Neural cell (in vitro differentiated cells): ENCODE measurements around the gene B3GALT4. TPM values are rescaled to one million over a fixed set of nuclear protein-coding genes. Genes with fewer than 3 reads are reported as not detected.

ENCODE experiments used
- H2AFZ ChIP-seq: fragments of 200-600, 300-800 bp; sonication (generic), shearing (Covaris generic); 2 replicates; pipeline ENCODE4 v1.6.0; 2014; ENCODE audit warnings: low read depth, mild to moderate bottlenecking, antibody characterized with exemption, low read length, moderate library complexity
- H3F3A ChIP-seq: fragments of 200-600 bp; shearing (Covaris generic); 2 replicates; pipeline ENCODE4 v1.6.1; 2016; ENCODE audit warnings: mild to moderate bottlenecking, moderate library complexity, mixed read lengths, antibody characterized with exemption, low read length; ENCODE audit not compliant: insufficient read depth, poor library complexity, severe bottlenecking
- H3K27ac ChIP-seq: fragments of 200-600, 300-800 bp; sonication (generic), shearing (Covaris generic); 2 replicates; pipeline ENCODE4 v1.5.1; 2014; ENCODE audit warnings: mild to moderate bottlenecking, low read length, moderate library complexity
- H3K27me3 ChIP-seq: fragments of 300-800, 200-600 bp; sonication (generic), shearing (Covaris generic); 2 replicates; pipeline ENCODE4 v1.6.0; 2014; ENCODE audit warnings: mild to moderate bottlenecking, low read depth, low read length, moderate library complexity; ENCODE audit not compliant: insufficient read depth
- H3K36me3 ChIP-seq: fragments of 300-800, 200-600 bp; sonication (generic), shearing (Covaris generic); 2 replicates; pipeline ENCODE4 v1.5.1; 2014; ENCODE audit warnings: mild to moderate bottlenecking, antibody characterized with exemption, low read length, moderate library complexity; ENCODE audit not compliant: insufficient read depth
- H3K4me2 ChIP-seq: fragments of 300-800, 200-600 bp; sonication (generic), shearing (Covaris generic); 2 replicates; pipeline ENCODE4 v1.6.0; 2014; ENCODE audit warnings: mild to moderate bottlenecking, low read length
- H3K4me3 ChIP-seq: fragments of 300-800, 200-600 bp; sonication (generic), shearing (Covaris generic); 2 replicates; pipeline ENCODE4 v1.5.1; 2014; ENCODE audit warnings: mild to moderate bottlenecking, low read length, moderate library complexity
- H3K79me2 ChIP-seq: fragments of 200-600 bp; shearing (Covaris generic); replicated peaks from 2 replicates; pipeline ENCODE4 v1.6.0; 2014; ENCODE audit warnings: mild to moderate bottlenecking, low read length, moderate library complexity; ENCODE audit not compliant: insufficient read depth
- H3K9ac ChIP-seq: fragments of 300-800, 200-600 bp; sonication (generic), shearing (Covaris generic); 2 replicates; pipeline ENCODE4 v1.6.1; 2016; ENCODE audit warnings: mild to moderate bottlenecking, low read length, mixed read lengths
- H3K9me2 ChIP-seq: fragments of 200-600 bp; shearing (Covaris generic); 2 replicates; pipeline ENCODE4 v1.6.1; 2016; ENCODE audit warnings: mild to moderate bottlenecking, low read length, mixed read lengths; ENCODE audit not compliant: insufficient read depth
- H3K9me3 ChIP-seq: fragments of 200-600, 300-800 bp; sonication (generic), shearing (Covaris generic); 2 replicates; pipeline ENCODE4 v1.6.1; 2016; ENCODE audit warnings: mild to moderate bottlenecking, mixed run types, low read length, moderate library complexity, mixed read lengths
- H4K20me1 ChIP-seq: fragments of 200-600 bp; shearing (Covaris generic); 2 replicates; pipeline ENCODE4 v1.6.1; 2016; ENCODE audit warnings: mild to moderate bottlenecking, mixed run types; ENCODE audit not compliant: insufficient read depth
- CTCF ChIP-seq: fragments of 450-650 bp; IDR thresholded peaks from 2 replicates; pipeline ENCODE4 v1.5.1; 2014; ENCODE audit warnings: antibody characterized with exemption, mild to moderate bottlenecking, moderate library complexity; ENCODE audit not compliant: poor library complexity, severe bottlenecking
- EP300 ChIP-seq: fragments of 450-650 bp; conservative IDR thresholded peaks from 2 replicates; pipeline ENCODE4 v1.6.1; 2014; ENCODE audit warnings: antibody characterized with exemption, mild to moderate bottlenecking, moderate library complexity; ENCODE audit not compliant: poor library complexity, severe bottlenecking
- EZH2 ChIP-seq: fragments of 200-600, 300-800 bp; shearing (Covaris generic), sonication (generic); IDR thresholded peaks from 2 replicates; pipeline ENCODE4 v1.6.1; 2014; ENCODE audit warnings: antibody characterized with exemption, low read length, borderline replicate concordance, mild to moderate bottlenecking; ENCODE audit not compliant: insufficient read depth, poor library complexity, severe bottlenecking
- MXI1 ChIP-seq: fragments of 450-650 bp; conservative IDR thresholded peaks from 2 replicates; pipeline ENCODE4 v1.6.1; 2014; ENCODE audit warnings: antibody characterized with exemption, mild to moderate bottlenecking; ENCODE audit not compliant: poor library complexity, severe bottlenecking
- POLR2AphosphoS5 ChIP-seq: IDR thresholded peaks from 2 replicates; pipeline ENCODE4 v1.6.1; 2012
- RAD21 ChIP-seq: fragments of 450-650 bp; conservative IDR thresholded peaks from 2 replicates; pipeline ENCODE4 v1.6.1; 2014; ENCODE audit warnings: antibody characterized with exemption, mild to moderate bottlenecking, moderate library complexity
- REST ChIP-seq: IDR thresholded peaks from 2 replicates; pipeline ENCODE4 v1.6.1; 2012; ENCODE audit warnings: borderline replicate concordance
- SMC3 ChIP-seq: fragments of 450-650 bp; conservative IDR thresholded peaks from 2 replicates; pipeline ENCODE4 v1.6.1; 2014; ENCODE audit warnings: antibody characterized with exemption, mild to moderate bottlenecking, moderate library complexity; ENCODE audit not compliant: poor library complexity
- TAF1 ChIP-seq: IDR thresholded peaks from 2 replicates; pipeline ENCODE4 v1.6.1; 2012; ENCODE audit warnings: low read depth
- polyA plus RNA-seq: library from polyadenylated mRNA; depleted of rRNA; stranded (reverse); fragments of >200 nt; gene quantifications from 2 replicates; pipeline ENCODE4 v1.2.3, GENCODE V29; 2014

B3GALT4 gene
- polyA plus RNA-seq, 1 donor from 2014 or later, result 2.5 TPM

DNA sequence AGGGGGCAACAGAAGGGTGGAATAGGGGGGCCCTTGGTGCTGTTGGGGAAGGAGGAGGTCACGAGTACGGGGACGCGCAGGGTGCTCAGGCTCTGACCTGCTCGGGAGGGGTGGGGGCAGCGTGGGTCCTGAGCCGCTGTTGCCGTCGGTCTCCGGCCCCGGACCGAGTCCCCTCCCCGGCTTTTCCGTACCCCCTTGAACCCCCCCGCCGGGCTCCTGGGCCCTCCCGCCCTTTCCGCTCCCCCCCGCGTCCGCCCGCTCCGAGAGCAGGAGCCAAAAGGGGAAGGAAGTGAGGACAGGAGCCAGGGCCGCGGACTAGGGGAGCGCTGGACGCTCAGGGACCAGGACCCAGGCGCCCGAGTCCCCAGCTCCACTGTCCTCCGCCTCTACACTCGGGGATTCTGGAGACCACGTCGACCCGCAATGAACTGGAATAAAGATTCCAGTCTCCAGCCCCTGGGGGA, 21.9 kb downstream of the B3GALT4 start, which contains the start of gene RGL2:
Gene RGL2, minus strand, starts transcription at position 170 of the 464 bp plus-strand sequence. CDS start 332 bp downstream, outside the sequence.
- Histone ChIP-seq H3F3A (no peaks in the 10 kb centered on the region), H3K4me3 (peak within 1 kb of the TSS; percentile 91), H3K9me2 (no peaks in the 10 kb centered on the region), H3K36me3 (no peaks in the 10 kb centered on the region), H2AFZ (peak within 1 kb of the TSS; percentile 77), H3K79me2 (peaks cover 12% of the 10 kb centered on the region), H3K4me2 (peak within 1 kb of the TSS; percentile 68), H3K27me3 (no peaks in the 10 kb centered on the region), H4K20me1 (no peaks in the 10 kb centered on the region), H3K9ac (peak within 1 kb of the TSS; percentile 94), H3K9me3 (no peaks in the 10 kb centered on the region), H3K27ac (peak within 1 kb of the TSS; percentile 96)
- TF ChIP-seq REST (no peak), RAD21 (no peak), EP300 (no peak), CTCF (no peak), TAF1 (no peak)

GRCh38 chr6:33299237-33299944, 22.5 kb downstream of the B3GALT4 start:
- TF ChIP-seq REST, result peak; percentile 75
- TF ChIP-seq SMC3, result peak; percentile 79
- peak; percentile 94 for TF ChIP-seq POLR2AphosphoS5
- peak; percentile 67 for TF ChIP-seq RAD21
- TF ChIP-seq EP300, result peak; percentile 24
- TF ChIP-seq TAF1, result peak; percentile 79
- TF ChIP-seq MXI1, result peak; percentile 81
- TF ChIP-seq CTCF, result peak; percentile 90
- no peak for TF ChIP-seq EZH2
- Histone ChIP-seq H3K36me3 (no peaks in the 10 kb centered on the region), H3K9me2 (no peaks in the 10 kb centered on the region), H3F3A (no peaks in the 10 kb centered on the region), H3K4me2 (peak overlapping the region; percentile 49), H3K79me2 (peaks cover 12% of the 10 kb centered on the region), H2AFZ (peak overlapping the region; percentile 77), H3K9me3 (no peaks in the 10 kb centered on the region), H3K9ac (peak overlapping the region; percentile 94), H3K4me3 (peak overlapping the region; percentile 91), H3K27ac (peak overlapping the region; percentile 96), H4K20me1 (no peaks in the 10 kb centered on the region), H3K27me3 (no peaks in the 10 kb centered on the region)
